Cardiac septum (tissue), 1 donor: ENCODE results near the gene PRSS33. TPM values are rescaled to one million over a fixed set of nuclear protein-coding genes. Genes with fewer than 3 reads are reported as not detected.

ENCODE experiments used
- DNase-seq: peaks from one replicate; pipeline ENCODE4 v3.0.0-alpha.2; 2020; ENCODE audit warnings: low spot score
- intact Hi-C: fragments of 100-400 bp; cut with DNase I; formaldehyde crosslinking; loops from one replicate; pipeline ENCODE4 v1.14.0; 2022
- total RNA-seq: library from RNA; stranded (reverse); fragmentation: NEBNext Ultra II Directional; extraction: Animal tissue kit (Norgen Biotek cat#: 25700); gene quantifications from one replicate; pipeline ENCODE4 v1.2.1, GENCODE V29; 2021
- donor health status: DM: no; HTN: no; CAD: no.

Gene PRSS33
- total RNA-seq, 1 donor from 2014 or later = not detected

DNA sequence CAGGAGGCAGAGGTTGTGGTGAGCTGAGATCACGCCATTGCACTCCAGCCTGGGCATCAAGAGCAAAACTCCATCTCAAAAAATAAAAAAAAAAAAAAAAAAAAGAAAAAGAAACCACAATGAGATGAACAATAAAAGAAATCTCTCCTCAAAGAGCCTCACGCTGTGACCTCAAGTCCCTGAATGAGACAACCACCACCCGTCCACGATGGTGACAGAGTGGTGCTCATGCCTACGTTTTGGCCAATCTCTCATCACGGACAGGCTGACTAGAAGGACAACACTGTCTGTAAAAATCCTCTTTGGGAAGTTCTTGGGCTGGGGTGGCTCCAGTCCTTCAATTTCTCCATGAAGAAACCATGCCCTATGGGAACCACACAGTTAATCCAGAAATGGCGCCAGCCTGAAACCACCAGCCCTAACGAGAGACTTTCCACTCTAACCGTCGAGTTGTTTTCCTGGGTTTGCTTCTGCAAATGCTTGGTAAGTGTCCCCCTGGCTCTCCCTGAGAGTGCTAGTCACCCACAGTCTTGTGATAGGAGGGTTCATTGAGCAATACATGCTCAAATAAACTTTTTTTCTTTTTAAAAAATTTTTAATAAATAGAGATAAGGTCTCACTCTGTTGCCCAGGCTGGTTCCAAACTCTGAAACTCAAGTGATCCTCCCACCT lies 52.4 kb downstream of the PRSS33 start:
- no peak for DNase-seq
- intact Hi-C loops = loop anchor here (10.0 kb wide), 1 partner anchor 50 kb away; the partner anchor contains the start of gene PRSS33

Other genes starting within 250 kb of the PRSS33 start
- 41.0 TPM for gene PDPK1, start 249.5 kb downstream of the PRSS33 start, total RNA-seq
- 13.9 TPM for gene KCTD5, start 105.0 kb downstream of the PRSS33 start, total RNA-seq
- 0.40 TPM for gene PRSS27, start 67.3 kb downstream of the PRSS33 start, total RNA-seq
- 335 TPM for gene SRRM2, start 34.9 kb downstream of the PRSS33 start, total RNA-seq
- gene ELOB, start 10.3 kb downstream of the PRSS33 start, total RNA-seq = 278 TPM
- not detected for gene PRSS41, start 10.9 kb upstream of the PRSS33 start, total RNA-seq
- not detected for gene PRSS21, start 29.7 kb upstream of the PRSS33 start, total RNA-seq
- not detected for gene ZG16B, start 42.7 kb upstream of the PRSS33 start, total RNA-seq
- not detected for gene PRSS22, start 70.6 kb upstream of the PRSS33 start, total RNA-seq
- 20.8 TPM for gene FLYWCH2, start 95.7 kb upstream of the PRSS33 start, total RNA-seq
- gene FLYWCH1, start 124.4 kb upstream of the PRSS33 start, total RNA-seq = 43.5 TPM
- gene KREMEN2, start 176.7 kb upstream of the PRSS33 start, total RNA-seq = not detected
- gene PAQR4, start 181.8 kb upstream of the PRSS33 start, total RNA-seq = 10.9 TPM
- 1.8 TPM for gene PKMYT1, start 192.9 kb upstream of the PRSS33 start, total RNA-seq
- 2.3 TPM for gene CLDN9, start 225.4 kb upstream of the PRSS33 start, total RNA-seq
- gene CLDN6, start 230.6 kb upstream of the PRSS33 start, total RNA-seq = 0.16 TPM
- 229 TPM for gene TNFRSF12A, start 232.8 kb upstream of the PRSS33 start, total RNA-seq
- gene HCFC1R1, start 236.4 kb upstream of the PRSS33 start, total RNA-seq = 41.3 TPM
- gene THOC6, start 236.5 kb upstream of the PRSS33 start, total RNA-seq = 13.9 TPM
- not detected for gene BICDL2, start 249.4 kb upstream of the PRSS33 start, total RNA-seq